HG02678 (cell line): ENCODE results near the gene RGS5.

Experiments used
- ATAC-seq: cut with Tn5 transposase; IDR thresholded peaks from one replicate; pipeline ENCODE4 v1.9.1; 2021; ENCODE audit warnings: mild to moderate bottlenecking, moderate library complexity; ENCODE audit not compliant: unreplicated experiment

RGS5 gene

GRCh38 chr1:163186862-163187261, 15.9 kb downstream of the RGS5 start:
- ATAC-seq = no peak

GRCh38 chr1:163182330-163182949, 20.3 kb downstream of the RGS5 start:
- no peak for ATAC-seq

GRCh38 chr1:163178628-163179027, 24.1 kb downstream of the RGS5 start:
- ATAC-seq = no peak

GRCh38 chr1:163176797-163177196, 25.9 kb downstream of the RGS5 start:
- ATAC-seq = no peak

GRCh38 chr1:163174524-163175437, 27.9 kb downstream of the RGS5 start:
- no peak for ATAC-seq

- ATAC-seq = no peak
These were observed 29.6 kb downstream of the RGS5 start for GRCh38 chr1:163173121-163173520.

GRCh38 chr1:163172596-163172995, 30.1 kb downstream of the RGS5 start:
- ATAC-seq = no peak

- no peak for ATAC-seq
These were observed 30.9 kb downstream of the RGS5 start for GRCh38 chr1:163171826-163172225.

GRCh38 chr1:163170975-163171676, 31.6 kb downstream of the RGS5 start:
- no peak for ATAC-seq

- no peak for ATAC-seq
These were observed 32.4 kb downstream of the RGS5 start for GRCh38 chr1:163170331-163170730.

- no peak for ATAC-seq
These were observed 33.2 kb downstream of the RGS5 start for GRCh38 chr1:163169553-163169952.

GRCh38 chr1:163168053-163168452, 34.7 kb downstream of the RGS5 start:
- no peak for ATAC-seq

GRCh38 chr1:163166886-163167555, 35.7 kb downstream of the RGS5 start:
- no peak for ATAC-seq

GRCh38 chr1:163165119-163165518, 37.6 kb downstream of the RGS5 start:
- no peak for ATAC-seq

- ATAC-seq = no peak
These were observed 38.7 kb downstream of the RGS5 start for GRCh38 chr1:163163881-163164582.

- ATAC-seq = no peak
These were observed 39.6 kb downstream of the RGS5 start for GRCh38 chr1:163163163-163163562.

GRCh38 chr1:163162381-163162914, 40.3 kb downstream of the RGS5 start:
- no peak for ATAC-seq

GRCh38 chr1:163161841-163162240, 40.9 kb downstream of the RGS5 start:
- no peak for ATAC-seq

GRCh38 chr1:163161337-163161736, 41.4 kb downstream of the RGS5 start:
- ATAC-seq = no peak

- no peak for ATAC-seq
These were observed 47.1 kb downstream of the RGS5 start for GRCh38 chr1:163155606-163156005.
